Measurements from ENCODE around the gene ADCY4.

ADCY4 gene

GRCh38 chr14:24284501-24285035 lies 50.3 kb downstream of the ADCY4 start:
- TF ChIP-seq ZFP3 (CRISPR knock-in tag; IDR thresholded peaks at IDR 0.05) (no peak), BACH2 (CRISPR knock-in tag; IDR thresholded peaks at IDR 0.05; ENCODE audit: borderline replicate concordance) (no peak), GLIS3 (CRISPR knock-in tag; IDR thresholded peaks at IDR 0.05) (no peak), TOX (CRISPR knock-in tag; IDR thresholded peaks at IDR 0.05; ENCODE audit: borderline replicate concordance) (no peak), RARB (CRISPR knock-in tag; IDR thresholded peaks at IDR 0.05) (no peak), ISL1 (CRISPR knock-in tag; IDR thresholded peaks at IDR 0.05) (no peak), ZFP30 (CRISPR knock-in tag; IDR thresholded peaks at IDR 0.05) (no peak), PATZ1 (CRISPR knock-in tag; IDR thresholded peaks at IDR 0.05; ENCODE audit: borderline replicate concordance) (no peak), POU6F1 (CRISPR knock-in tag; IDR thresholded peaks at IDR 0.05; ENCODE audit: borderline replicate concordance, low read depth) (no peak), OSR1 (CRISPR knock-in tag; IDR thresholded peaks at IDR 0.05) (no peak), TSHZ2 (CRISPR knock-in tag; IDR thresholded peaks at IDR 0.05) (no peak), TCF4 (CRISPR knock-in tag; IDR thresholded peaks at IDR 0.05; ENCODE audit: borderline replicate concordance) (no peak), ZNF70 (CRISPR knock-in tag; IDR thresholded peaks at IDR 0.05) (no peak)
- no peak for ATAC-seq

GRCh38 chr14:24283796-24284460 lies 50.9 kb downstream of the ADCY4 start:
- TF ChIP-seq CSDC2 (CRISPR knock-in tag; IDR thresholded peaks at IDR 0.05): no peak
- no peak for TF ChIP-seq ZNF565 (CRISPR knock-in tag; conservative IDR thresholded peaks at IDR 0.05; ENCODE audit: low read depth)
- no peak for TF ChIP-seq TCF4 (CRISPR knock-in tag; IDR thresholded peaks at IDR 0.05; ENCODE audit: borderline replicate concordance)
- no peak for TF ChIP-seq PATZ1 (CRISPR knock-in tag; IDR thresholded peaks at IDR 0.05; ENCODE audit: borderline replicate concordance)
- TF ChIP-seq ZNF70 (CRISPR knock-in tag; IDR thresholded peaks at IDR 0.05): no peak
- TF ChIP-seq TOX (CRISPR knock-in tag; IDR thresholded peaks at IDR 0.05; ENCODE audit: borderline replicate concordance): no peak
- TF ChIP-seq BACH2 (CRISPR knock-in tag; IDR thresholded peaks at IDR 0.05; ENCODE audit: borderline replicate concordance): no peak
- TF ChIP-seq OSR1 (CRISPR knock-in tag; IDR thresholded peaks at IDR 0.05): no peak
- no peak for ATAC-seq

GRCh38 chr14:24282736-24283135 lies 52.1 kb downstream of the ADCY4 start:
- TF ChIP-seq ZNF70 (CRISPR knock-in tag; IDR thresholded peaks at IDR 0.05) (no peak), ZC3H10 (CRISPR knock-in tag; IDR thresholded peaks at IDR 0.05) (no peak), RARB (CRISPR knock-in tag; IDR thresholded peaks at IDR 0.05) (no peak), ESRRG (CRISPR knock-in tag; IDR thresholded peaks at IDR 0.05) (no peak), PATZ1 (CRISPR knock-in tag; IDR thresholded peaks at IDR 0.05; ENCODE audit: borderline replicate concordance) (no peak), OSR1 (CRISPR knock-in tag; IDR thresholded peaks at IDR 0.05) (no peak), CREB5 (CRISPR knock-in tag; IDR thresholded peaks at IDR 0.05; ENCODE audit: low read depth) (no peak), ZNF565 (CRISPR knock-in tag; conservative IDR thresholded peaks at IDR 0.05; ENCODE audit: low read depth) (no peak), ZFP30 (CRISPR knock-in tag; IDR thresholded peaks at IDR 0.05) (no peak), BACH2 (CRISPR knock-in tag; IDR thresholded peaks at IDR 0.05; ENCODE audit: borderline replicate concordance) (no peak), CSDC2 (CRISPR knock-in tag; IDR thresholded peaks at IDR 0.05) (no peak), POU6F1 (CRISPR knock-in tag; IDR thresholded peaks at IDR 0.05; ENCODE audit: borderline replicate concordance, low read depth) (no peak), ISL1 (CRISPR knock-in tag; IDR thresholded peaks at IDR 0.05) (no peak), PPARA (CRISPR knock-in tag; IDR thresholded peaks at IDR 0.05; ENCODE audit: borderline replicate concordance) (no peak)
- ATAC-seq: no peak

All from SK-N-SH treated with all-trans-retinoic acid at 6 μM for 48 hours (cell line).